Measurements from ENCODE around the gene TRIM8.

The TRIM8 gene

GRCh38 chr10:102616066-102616770 lies 28.1 kb upstream of the TRIM8 start:
- no peak for DNase-seq

DNA sequence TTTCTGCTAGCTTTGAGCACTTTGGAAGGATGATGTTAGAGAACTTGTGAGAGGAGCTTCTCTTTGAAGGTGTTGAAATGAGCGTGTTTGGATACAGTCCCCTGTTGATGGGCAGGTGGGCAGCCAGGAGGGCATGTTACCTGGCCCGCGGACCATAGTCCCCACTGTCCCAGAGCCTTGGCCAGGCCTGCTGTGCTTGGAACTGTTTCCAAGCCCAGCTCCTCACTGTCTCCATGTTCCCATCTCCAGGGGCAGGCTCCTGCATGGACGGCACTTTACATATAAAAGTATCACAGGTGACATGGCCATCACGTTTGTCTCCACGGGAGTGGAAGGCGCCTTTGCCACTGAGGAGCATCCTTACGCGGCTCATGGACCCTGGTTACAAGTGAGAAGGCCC lies 27.2 kb upstream of the TRIM8 start:
- no peak for DNase-seq

DNA sequence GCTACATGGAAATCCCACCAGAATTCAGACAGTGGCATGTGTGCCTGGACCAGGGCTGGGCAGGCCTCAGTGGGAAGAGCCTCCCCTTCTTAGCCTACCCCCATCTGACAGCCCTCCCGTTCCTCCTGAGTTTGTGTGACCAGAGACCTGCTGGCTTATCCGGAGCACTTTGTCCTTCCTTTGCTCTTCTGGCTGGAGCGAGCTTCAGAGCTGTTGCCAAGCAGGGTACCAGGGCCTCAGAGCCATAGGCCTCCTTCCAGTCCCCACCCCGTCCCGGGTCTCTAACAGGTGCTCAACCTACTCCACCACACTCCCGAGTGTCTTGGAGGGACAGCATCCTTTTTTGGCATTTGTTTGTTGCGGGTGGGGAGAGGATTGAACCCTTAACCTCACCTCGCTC lies 26.5 kb upstream of the TRIM8 start:
- DNase-seq = no peak

GRCh38 chr10:102619281-102619981 lies 24.8 kb upstream of the TRIM8 start:
- DNase-seq = no peak

DNA sequence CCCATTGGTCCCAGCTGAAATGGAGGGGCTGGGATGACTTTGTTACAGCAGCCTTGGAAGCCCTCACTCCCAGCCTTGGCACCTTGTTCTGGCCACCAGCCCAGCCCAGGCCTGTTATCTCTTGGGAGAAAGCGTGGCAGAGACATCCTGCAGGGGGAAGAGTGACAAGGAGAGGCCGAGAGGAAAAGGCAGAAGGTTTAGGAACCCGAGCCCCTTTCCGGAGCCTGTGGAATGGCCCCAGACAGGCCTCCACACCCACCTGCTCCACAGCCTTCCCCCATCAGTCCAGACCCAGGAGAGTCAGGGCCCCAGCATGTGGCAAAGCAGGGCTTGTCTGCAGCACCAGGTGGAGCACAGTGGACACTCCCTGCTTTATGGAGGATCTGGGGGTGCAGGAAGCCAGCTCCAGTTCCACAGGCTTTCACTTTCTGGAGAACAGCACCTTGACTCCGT lies 24.1 kb upstream of the TRIM8 start:
- no peak for DNase-seq

DNA sequence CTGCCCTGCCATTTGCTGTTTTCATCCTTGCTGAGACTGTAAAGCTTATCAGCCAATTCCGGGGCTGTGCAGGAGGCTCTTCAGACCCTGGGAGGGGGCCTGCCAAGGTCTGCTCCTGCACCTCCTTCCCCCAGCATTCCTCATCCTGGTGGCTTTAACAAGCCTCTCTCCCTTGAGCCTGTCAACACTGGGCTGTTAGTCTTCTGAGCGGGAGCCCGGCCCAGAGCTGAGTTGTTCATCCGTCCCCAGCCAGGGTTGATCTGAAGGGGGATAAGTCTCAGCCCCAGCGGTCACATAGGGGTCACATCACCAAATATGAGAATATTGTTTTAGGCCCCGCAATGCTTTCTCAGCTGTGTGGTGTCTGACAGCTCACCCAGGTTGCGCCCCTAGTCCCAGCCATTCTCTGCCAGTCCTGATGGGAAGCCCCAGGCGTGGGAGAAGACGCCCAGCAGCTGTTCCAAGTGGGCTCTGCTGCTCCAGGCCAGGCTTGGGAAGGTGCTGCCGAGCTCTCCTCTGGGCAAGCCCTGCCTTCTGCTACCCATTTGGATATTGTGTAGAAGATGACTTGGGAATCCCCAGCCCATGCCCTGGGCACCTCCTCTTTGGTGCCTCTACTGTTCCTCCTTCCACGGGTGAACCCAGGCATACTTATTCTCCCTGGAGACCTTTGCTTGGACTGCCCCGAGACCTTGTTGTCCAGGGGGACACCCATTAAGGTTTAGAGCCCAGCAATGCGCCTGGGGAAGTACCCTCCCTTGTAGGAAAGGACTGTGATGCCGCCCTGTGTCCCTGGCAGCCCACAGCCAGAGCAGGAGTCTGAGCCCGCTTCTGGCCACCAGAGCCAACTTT lies 23.5 kb upstream of the TRIM8 start:
- DNase-seq = no peak

- no peak for DNase-seq
Observed at GRCh38 chr10:102621443-102622325, 22.6 kb upstream of the TRIM8 start.

GRCh38 chr10:102624094-102624493 lies 20.2 kb upstream of the TRIM8 start:
- DNase-seq = no peak

DNA sequence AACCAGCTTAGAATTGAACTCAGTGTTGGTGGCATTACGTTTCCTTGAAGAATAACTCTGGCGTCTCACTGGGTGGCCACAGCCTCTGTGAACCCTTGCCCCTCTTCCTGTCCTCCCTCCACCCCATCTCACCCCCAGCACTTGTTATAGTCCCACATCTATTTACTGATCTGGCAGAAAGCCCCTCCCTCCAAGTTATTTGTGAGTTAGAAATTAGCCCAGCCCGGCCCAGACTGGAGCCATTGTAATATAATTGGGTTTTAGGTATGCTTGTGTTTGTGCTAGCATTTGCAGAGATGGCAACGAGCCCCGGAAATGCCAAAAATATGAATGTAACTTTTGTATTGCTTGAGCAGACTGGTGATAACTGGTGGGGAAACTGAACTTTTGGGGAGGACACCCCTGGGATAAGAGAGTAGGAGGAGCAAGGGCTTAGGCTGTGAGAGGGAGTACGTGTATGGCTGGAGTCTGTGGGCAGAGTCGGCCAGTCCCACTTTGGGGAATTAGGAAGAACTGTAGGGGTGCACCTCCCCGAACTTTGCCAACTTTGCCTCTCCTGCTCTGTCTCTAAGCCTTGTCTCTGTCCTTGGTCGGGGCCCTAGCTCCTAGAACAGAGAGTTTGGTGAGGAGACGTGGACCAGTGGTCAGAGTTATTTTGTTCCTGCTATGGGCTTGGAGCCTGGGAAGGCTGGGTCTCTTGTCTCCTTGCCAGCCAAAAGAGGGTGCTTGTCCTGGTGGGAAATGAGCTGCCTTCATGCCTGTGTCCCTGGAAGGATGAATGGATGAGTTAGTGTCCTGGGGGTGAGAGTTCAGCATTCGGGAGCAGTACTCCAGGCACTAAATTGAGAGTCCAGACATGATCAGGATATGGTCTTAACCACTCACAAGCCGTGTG lies 19.3 kb upstream of the TRIM8 start:
- no peak for DNase-seq

DNA sequence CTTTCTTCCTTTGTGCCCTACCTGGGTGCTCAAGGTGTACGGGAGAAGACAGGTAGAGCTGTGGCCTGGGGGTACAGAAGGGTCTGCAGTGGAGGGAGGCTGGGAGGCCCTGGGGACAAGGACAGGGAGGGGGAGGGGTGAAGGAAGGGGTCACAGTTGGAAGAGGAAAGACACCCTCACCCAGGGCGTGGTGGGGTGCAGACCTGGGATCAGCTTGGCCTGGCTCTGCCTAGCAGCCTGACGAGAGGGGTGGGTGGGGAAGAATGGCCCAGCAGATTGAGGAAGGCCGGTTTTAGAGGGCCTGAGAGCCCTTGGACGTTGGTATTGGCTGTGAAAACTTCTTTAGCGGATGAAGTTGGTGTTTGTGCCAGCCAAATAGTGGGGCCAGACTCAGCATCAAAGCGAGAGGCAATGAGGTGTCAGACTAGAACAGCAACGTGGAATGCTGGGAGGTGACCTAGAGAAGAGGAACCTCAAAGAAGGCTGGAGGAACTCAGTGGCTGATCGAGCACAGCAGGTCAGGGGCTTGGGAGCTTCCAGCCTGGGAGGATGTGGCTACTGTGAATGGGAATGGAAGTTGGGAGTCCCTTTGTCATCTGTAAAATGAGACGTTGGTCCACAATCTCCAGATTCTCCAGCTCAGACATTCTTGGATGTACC lies 18.1 kb upstream of the TRIM8 start:
- no peak for DNase-seq

DNA sequence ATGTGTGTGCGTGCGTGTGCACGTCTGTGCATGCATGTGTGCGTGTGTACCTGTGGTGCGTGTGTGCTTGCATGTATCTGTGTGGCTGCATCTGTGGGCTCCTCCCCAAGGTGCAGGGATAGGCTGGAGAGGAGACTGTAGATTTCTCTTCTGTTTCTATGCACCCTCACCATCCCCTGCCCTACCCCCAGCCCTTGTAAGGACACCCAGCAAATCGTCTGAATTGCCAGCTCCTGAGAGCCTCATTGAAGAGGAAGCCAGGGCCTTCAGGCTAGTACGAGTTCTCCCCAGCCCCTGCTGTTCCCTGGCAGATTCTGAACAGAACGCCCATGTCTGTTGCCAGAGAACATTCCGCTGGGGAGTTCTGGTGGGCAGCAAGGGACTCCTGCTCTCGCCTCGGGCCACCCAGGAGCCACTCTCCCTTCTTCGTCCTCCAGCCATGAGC lies 17.0 kb upstream of the TRIM8 start:
- DNase-seq = no peak

DNA sequence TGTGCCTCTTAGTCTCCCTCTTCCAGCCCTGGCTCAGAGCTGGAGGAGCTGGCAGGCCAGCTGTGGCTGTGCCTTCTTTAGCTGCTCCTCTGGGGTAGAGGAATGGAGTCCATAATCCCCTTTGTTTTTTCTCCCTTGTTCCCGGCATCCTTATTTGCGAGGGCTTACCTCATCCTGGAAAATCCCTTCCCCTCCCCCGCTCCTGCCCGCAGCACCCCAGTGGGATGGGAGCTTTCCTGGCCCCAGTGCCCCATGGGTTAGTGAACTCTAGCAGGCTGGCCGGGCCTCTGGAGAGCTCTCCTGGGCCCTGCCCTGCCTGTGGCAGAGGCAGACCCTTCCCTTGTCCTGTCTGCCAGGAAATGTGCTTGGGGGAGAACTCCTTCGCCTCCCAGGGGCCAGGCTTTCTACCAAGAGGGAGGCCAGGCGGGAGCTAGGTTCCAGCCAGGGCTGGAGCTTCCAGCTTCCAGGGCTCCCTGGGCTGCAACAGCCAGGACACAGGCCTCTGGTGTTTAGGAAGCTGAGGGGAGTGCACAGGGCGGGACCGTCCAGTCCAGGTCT lies 16.5 kb upstream of the TRIM8 start:
- no peak for DNase-seq

DNA sequence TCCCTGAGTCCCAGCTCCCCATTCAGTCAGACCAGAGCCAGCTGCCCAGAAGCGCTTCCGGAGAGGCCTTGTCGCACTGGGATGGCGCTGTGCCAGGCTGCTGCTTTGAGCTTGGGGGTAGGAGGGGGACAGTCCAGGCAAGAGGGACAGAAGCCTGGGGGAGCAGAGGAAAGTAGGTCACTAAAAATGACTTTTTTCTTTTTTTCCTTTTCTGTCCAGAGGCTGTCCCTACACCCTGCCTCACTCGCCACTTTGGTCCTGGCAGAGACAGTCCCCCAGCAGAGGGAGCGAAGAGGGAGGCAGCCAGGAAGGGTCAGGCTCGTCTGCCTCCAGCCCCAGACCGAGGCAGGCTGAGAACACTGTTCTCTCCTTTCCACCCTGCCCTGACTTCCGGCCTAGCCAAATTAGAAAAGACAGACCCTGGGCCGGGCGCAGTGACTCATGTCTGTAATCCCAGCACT lies 15.8 kb upstream of the TRIM8 start:
- no peak for DNase-seq

DNA sequence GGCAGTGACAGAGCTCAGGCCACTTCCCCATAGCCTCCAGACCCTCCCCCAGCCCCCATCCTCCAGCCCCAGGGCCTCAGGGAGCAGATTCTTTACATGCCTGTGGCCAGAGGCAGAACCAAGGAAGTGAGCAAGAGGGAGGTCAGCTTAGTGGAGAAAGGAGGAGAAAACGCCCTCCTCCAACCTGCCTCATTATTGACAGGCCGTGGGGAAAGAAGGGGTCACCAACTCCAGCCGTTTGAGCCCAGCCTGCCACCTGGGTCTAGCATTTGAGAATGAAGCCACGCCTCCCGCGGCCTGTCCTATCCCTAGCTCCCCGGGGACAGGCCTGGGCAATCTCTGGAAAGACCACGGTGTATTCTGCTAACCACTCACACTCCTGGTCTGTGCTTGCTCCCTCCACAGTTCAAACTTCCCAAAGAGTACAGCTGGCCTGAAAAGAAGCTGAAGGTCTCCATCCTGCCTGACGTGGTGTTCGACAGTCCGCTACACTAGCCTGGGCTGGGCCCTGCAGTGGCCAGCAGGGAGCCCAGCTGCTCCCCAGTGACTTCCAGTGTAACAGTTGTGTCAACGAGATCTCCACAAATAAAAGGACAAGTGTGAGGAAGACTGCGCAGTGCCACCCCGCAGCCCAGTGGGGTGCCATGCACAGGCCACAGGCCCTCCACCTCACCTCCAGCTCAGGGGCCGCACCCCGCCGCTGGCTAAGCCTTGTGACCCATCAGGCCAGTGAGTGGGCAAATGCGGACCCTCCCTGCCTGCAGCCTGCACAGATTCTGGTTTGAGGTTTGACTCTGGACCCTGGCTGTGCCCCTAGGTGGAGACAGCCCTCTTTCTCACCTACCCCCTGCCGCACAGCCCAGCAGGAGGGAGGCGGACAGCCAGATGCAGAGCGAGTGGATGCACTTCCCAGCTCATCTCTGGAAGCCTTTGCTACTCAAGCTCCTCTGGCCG lies 14.3 kb upstream of the TRIM8 start:
- DNase-seq = no peak

- no peak for DNase-seq
Observed at GRCh38 chr10:102630663-102631062, 13.6 kb upstream of the TRIM8 start.

- DNase-seq = no peak
Observed at GRCh38 chr10:102631525-102632393, 12.5 kb upstream of the TRIM8 start.

DNA sequence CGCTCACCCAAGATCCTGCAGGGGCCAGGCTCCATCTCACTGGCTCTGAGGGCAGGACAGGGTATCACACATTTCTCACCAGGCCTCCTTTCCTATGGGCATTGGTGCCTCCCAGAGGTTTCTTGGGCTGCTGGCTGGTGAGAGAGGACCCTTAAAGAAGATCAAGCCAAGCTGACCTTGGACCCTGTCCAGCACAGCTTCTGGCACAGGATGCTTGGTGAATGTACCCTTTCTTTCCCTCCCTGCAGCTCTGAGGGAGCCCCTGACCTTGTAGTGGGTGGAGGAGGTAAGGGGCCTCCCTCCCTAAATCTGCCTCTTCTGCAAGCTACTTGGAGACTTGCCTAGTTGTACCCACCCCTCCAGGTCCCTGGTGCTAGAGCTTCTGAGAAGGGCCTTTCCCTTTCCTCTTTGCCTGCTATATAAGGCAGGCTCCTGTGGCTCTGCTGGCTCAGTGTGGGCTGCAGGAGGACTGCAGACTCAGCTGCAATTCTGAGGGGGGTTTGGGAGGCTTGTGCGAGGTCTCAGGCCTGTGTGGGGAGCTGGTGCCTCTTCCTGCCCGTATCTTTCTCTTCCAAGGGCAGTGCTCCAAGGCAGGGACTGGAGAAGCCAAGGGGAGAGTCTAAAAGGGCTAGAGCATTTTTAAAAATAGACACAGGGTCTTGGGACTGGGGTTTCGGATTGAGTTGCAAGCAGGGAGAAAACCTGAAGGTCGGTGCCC lies 11.7 kb upstream of the TRIM8 start:
- no peak for DNase-seq

DNA sequence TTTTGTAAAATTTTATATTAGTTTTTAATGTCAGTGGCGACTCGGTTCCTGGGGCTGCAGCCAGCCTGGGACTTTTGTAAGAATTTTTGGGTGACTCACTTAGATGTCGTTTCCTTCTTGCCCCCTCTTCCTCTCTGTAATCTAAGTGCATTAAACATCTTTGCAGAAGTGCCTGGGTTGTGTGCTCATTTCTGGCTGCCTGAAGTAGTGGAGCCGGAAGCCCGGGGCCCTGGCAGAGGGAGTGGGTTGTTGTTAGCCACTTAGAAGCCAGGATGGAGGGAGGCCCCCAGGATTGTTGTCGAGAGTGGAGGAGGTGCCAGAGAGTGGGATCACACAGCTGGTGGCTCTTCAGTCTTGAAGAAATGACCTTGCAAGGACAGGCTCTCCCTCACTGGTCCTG lies 11.0 kb upstream of the TRIM8 start:
- no peak for DNase-seq
